Hepatocyte (in vitro differentiated cells): Measurements from ENCODE around the gene TRPC1.

Experiments used
- CTCF ChIP-seq: fragments of 200-600 bp; sonication (generic); IDR thresholded peaks from 2 replicates; pipeline ENCODE4 v1.5.1; 2016; ENCODE audit warnings: antibody characterized with exemption, mild to moderate bottlenecking; ENCODE audit not compliant: poor library complexity
- EZH2 ChIP-seq: fragments of 200-600 bp; sonication (generic); IDR thresholded peaks from 2 replicates; pipeline ENCODE4 v1.6.1; 2016; ENCODE audit warnings: antibody characterized with exemption, mild to moderate bottlenecking, borderline replicate concordance

- TF ChIP-seq CTCF (no peak), EZH2 (no peak)
Measured at GRCh38 chr3:142726017-142726416, 2.2 kb downstream of the TRPC1 start.
